GM08714 (cell line): ENCODE data around the gene CCDC200.
"Not testable (repeated sequence)": the region's sequence is repeated elsewhere in the genome, so short reads cannot be mapped to it uniquely, and the experiment has no call there.

ENCODE experiments used
- H3K4me3 ChIP-seq: fragments of 200-500 bp; sonication (Bioruptor generic); 2 replicates; pipeline ENCODE4 v1.5.1; 2014; ENCODE audit warnings: mild to moderate bottlenecking, low read length, inconsistent platforms
- ZNF274 ChIP-seq: IDR thresholded peaks from 2 replicates; pipeline ENCODE4 v1.6.1; 2012; ENCODE audit warnings: mild to moderate bottlenecking, low read depth, low read length

The CCDC200 gene

GRCh38 chr17:43228020-43228782 is at the start of gene CCDC200:
TSS of gene CCDC200 (minus strand) at chr17:43228623. CDS start at chr17:43228554, 69 bp downstream.
- not testable (repeated sequence) for H3K4me3 ChIP-seq

GRCh38 chr17:43272914-43273313 is 44.5 kb upstream of the CCDC200 start:
- not testable (repeated sequence) for H3K4me3 ChIP-seq

- not testable (repeated sequence) for H3K4me3 ChIP-seq
Observed at GRCh38 chr17:43272483-43272882, 44.1 kb upstream of the CCDC200 start.

- H3K4me3 ChIP-seq, result not testable (repeated sequence)
Observed at GRCh38 chr17:43270552-43271504, 42.4 kb upstream of the CCDC200 start.

GRCh38 chr17:43246456-43246855 is 18.0 kb upstream of the CCDC200 start:
- not testable (repeated sequence) for H3K4me3 ChIP-seq

- H3K4me3 ChIP-seq, result not testable (repeated sequence)
Observed at GRCh38 chr17:43240596-43241352, 12.4 kb upstream of the CCDC200 start.

GRCh38 chr17:43239597-43239996 is 11.2 kb upstream of the CCDC200 start:
- not testable (repeated sequence) for H3K4me3 ChIP-seq

GRCh38 chr17:43233877-43234276 is 5.5 kb upstream of the CCDC200 start, which contains the start of gene RNU2-1:
TSS of gene RNU2-1 (minus strand) at chr17:43233977.
- not testable (repeated sequence) for H3K4me3 ChIP-seq

GRCh38 chr17:43233263-43233662 is 4.8 kb upstream of the CCDC200 start:
- not testable (repeated sequence) for H3K4me3 ChIP-seq

GRCh38 chr17:43232021-43232699 is 3.7 kb upstream of the CCDC200 start:
- not testable (repeated sequence) for H3K4me3 ChIP-seq

GRCh38 chr17:43231205-43232020 is 3.0 kb upstream of the CCDC200 start:
- not testable (repeated sequence) for H3K4me3 ChIP-seq

- TF ChIP-seq ZNF274, result no peak
- H3K4me3 ChIP-seq, result no peak overlapping the region
Observed at GRCh38 chr17:43226393-43226792, 2.0 kb downstream of the CCDC200 start.

- no peak for TF ChIP-seq ZNF274
- no peak overlapping the region for H3K4me3 ChIP-seq
Observed at GRCh38 chr17:43224146-43224705, 4.2 kb downstream of the CCDC200 start.
